Kidney capillary endothelial cell (primary cell): Measurements from ENCODE around the gene CACNB3.
"Not testable (repeated sequence)": the region's sequence is repeated elsewhere in the genome, so short reads cannot be mapped to it uniquely, and the experiment has no call there.

Experiments
- DNase-seq: peaks from one replicate; pipeline ENCODE4 v3.0.0-alpha.2; 2018; ENCODE audit warnings: low spot score

Gene CACNB3

GRCh38 chr12:48854932-48855331, 36.6 kb downstream of the CACNB3 start:
- DNase-seq: not testable (repeated sequence)

DNA sequence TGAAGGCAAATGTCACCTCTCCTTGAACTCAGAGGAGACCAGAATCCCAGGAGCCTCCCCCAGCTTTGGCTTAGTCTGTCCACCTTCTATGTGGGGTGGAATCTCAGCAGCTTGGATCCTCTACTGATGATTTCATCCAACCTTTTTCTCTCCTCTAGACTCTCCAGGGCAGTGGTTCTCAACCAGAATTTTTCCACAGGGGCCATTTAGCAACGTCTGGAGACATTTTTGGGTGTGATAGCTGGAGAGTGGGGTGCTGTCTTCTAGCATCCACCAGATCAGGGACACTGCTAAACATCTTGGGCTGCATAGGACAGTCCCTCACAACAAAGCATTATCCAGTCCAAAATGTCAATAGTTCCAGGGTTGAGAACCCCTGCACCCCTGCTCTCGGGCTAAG, 38.1 kb downstream of the CACNB3 start:
- no peak for DNase-seq

DNA sequence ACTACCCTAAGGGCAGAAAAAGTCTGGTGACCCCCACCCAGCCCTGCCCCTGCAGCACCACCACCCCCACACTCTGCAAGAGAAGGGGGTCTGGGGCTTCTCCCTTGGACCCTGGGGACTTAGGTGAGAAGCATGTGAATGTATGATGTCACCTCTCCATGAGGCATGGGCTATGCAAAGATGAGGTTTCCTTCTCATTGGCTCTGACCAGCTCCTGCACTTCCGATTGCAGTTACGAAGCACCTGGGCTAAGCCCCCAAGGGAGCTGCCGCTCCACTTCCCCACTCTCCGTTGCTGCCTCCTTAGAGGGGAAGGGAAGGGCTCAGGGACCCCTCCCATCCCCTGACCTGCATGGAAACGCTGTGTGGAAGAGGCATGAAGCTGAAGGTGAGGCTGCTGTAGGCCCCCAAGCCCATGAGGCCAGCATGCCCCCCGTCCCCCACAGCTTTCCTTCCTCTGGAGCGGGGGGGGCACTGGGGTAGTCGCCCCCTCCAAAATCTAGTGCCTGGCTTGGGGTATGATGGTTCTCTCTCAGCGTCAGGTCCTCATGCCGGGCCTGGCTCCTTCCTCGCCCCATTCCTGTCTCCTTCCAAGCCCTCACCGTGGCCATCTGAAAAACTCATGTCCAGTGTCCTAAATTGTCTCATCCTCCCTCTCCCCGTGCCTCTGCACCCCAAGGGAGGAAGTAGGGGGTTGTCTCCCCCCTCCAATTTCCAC, 39.1 kb downstream of the CACNB3 start:
- no peak for DNase-seq

GRCh38 chr12:48858043-48858442, 39.7 kb downstream of the CACNB3 start:
- no peak for DNase-seq

GRCh38 chr12:48859607-48860006, 41.3 kb downstream of the CACNB3 start:
- DNase-seq: no peak

DNA sequence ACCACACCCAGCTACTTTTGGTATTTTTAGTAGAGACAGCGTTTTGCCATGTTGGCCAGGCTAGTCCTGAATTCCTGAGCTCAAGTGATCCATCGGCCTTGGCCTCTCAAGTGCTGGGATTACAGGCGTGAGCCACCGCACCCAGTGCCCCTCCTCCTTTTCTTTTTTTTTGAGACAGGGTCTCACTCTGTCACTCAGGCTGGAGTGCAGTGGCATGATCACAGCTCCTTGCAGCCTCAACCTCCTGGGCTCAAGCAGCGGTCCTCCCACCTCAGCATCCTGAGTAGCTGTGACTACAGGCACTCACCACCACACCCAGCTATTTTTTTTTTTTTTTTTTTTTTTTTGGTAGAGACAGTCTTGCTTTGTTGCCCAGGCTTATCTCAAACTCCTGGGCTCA, 41.9 kb downstream of the CACNB3 start:
- not testable (repeated sequence) for DNase-seq

DNA sequence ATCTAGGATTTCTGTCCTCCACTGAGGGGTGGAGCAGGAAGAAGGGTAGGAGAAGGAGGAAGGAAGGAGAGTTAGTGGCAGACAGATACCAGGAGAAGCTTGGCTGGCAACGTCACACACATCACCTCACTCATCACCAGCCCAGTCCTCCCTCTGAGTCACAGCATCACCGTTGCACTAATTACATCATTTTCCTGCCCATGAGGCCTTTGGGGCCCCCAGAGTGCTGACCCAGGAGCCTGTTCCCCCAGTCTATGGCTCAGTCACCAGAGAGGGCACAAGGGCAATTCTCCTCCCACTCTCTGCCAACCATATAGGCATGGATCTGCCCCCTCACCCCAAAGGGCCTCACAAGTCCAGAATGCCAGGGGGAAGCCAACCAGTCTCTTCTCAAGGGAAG, 42.8 kb downstream of the CACNB3 start:
- DNase-seq: no peak

- no peak for DNase-seq
Measured at GRCh38 chr12:48862760-48863159, 44.5 kb downstream of the CACNB3 start.

- no peak for DNase-seq
Measured at GRCh38 chr12:48863291-48863690, 45.0 kb downstream of the CACNB3 start.

GRCh38 chr12:48865281-48866051, 47.2 kb downstream of the CACNB3 start, which contains the start of gene RND1:
Gene RND1 (minus strand): TSS chr12:48865870. CDS start chr12:48865767, 103 bp downstream.
- peak; percentile 86 for DNase-seq

- DNase-seq: no peak
Measured at GRCh38 chr12:48866052-48866711, 47.9 kb downstream of the CACNB3 start.

DNA sequence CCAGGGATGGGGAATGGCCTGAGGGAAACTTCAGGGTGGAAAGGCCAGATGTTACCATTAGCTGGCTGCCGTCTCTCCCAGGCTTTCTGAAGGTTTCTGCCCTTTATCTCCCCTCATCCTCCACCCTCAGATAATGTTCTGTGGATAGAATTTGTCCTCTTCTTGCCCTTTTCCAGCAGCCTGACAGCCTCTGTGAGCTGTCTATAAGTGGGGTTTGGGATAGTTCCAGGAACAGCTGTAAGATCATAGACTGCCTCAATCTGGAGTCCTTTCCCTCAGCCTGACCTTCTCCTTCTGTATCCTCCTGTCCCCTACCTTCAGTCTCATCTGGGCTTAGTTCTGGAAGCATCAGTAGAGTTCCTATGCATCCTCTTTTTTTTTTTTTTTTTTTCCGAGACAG, 50.2 kb downstream of the CACNB3 start:
- DNase-seq: no peak

- DNase-seq: no peak
Measured at GRCh38 chr12:48869191-48869590, 50.9 kb downstream of the CACNB3 start.

DNA sequence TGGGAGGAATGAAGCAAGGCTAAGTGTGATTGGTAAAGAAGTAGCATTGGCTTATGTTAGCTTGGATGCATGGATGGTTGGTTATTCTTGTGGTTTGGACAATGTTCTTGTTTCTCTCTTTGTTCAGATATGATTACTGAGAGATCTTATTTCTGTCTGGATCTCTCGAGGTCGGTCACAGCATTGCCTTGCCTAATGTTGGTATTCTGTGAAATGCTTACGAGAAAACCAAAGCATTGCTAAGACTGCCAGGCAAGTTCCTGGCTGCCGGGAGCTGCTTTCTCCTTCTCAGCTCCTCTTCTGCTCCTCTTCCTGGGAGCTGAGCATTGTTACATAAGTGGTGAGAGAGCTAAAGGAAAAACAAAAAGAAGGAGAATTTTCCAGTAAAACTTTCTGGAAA, 54.8 kb downstream of the CACNB3 start:
- no peak for DNase-seq

GRCh38 chr12:48873534-48873933, 55.2 kb downstream of the CACNB3 start:
- not testable (repeated sequence) for DNase-seq

GRCh38 chr12:48875944-48876515, 57.7 kb downstream of the CACNB3 start:
- DNase-seq: no peak
